K562 (cell line): Measurements from ENCODE around the gene SBK3. TPM values are rescaled to one million over a fixed set of nuclear protein-coding genes. Genes with fewer than 3 reads are reported as not detected.
A peak's percentile ranks its signal among the peaks of the same experiment; 100 is the strongest.

Experiments
- EHMT2 ChIP-seq: fragments of 450-650 bp; IDR thresholded peaks from 2 replicates; pipeline ENCODE4 v1.6.1; 2018; ENCODE audit warnings: antibody characterized with exemption
- FOSL1 ChIP-seq: fragments of 200-800 bp; sonication (Bioruptor generic); conservative IDR thresholded peaks from 2 replicates; pipeline ENCODE4 v1.6.1; 2016; ENCODE audit warnings: missing genetic modification characterization, missing compliant biosample characterization
- FOXA3 ChIP-seq, 2 experiments: fragments of 450-650 bp in 1 of 2; sonication (generic) in 1 of 2; formaldehyde crosslinking; IDR thresholded peaks in 1 of 2; conservative IDR thresholded peaks in 1 of 2; 2 replicates each; pipeline versions ENCODE4 v1.4.0 to v1.8.0; 2020 to 2022; ENCODE audit warnings: mild to moderate bottlenecking in 2 of 2, missing genetic modification reagents in 1 of 2
- KLF6 ChIP-seq: fragments of 250-450 bp; sonication (Bioruptor Pico); IDR thresholded peaks from 2 replicates; pipeline ENCODE4 v1.4.0; 2020; ENCODE audit warnings: mild to moderate bottlenecking, moderate library complexity, borderline replicate concordance
- LCOR ChIP-seq: sonication (generic); formaldehyde crosslinking; IDR thresholded peaks from 2 replicates; pipeline ENCODE4 v1.8.0; 2022; ENCODE audit warnings: mild to moderate bottlenecking, missing genetic modification reagents
- NEUROD1 ChIP-seq: fragments of 150-350 bp; IDR thresholded peaks from 2 replicates; pipeline ENCODE4 v1.6.1; 2014; ENCODE audit warnings: borderline replicate concordance, low read length, low read depth; ENCODE audit not compliant: partially characterized antibody
- ZBTB17 ChIP-seq: fragments of 450-650 bp; formaldehyde crosslinking; IDR thresholded peaks from 2 replicates; pipeline ENCODE4 v1.4.0; 2020; ENCODE audit warnings: mild to moderate bottlenecking
- ZBTB40 ChIP-seq, 2 experiments: fragments of 450-650 bp in 1 of 2; sonication (generic) in 1 of 2; formaldehyde crosslinking in 1 of 2; IDR thresholded peaks; 2 replicates each; pipeline versions ENCODE4 v1.7.1 to v1.9.0; 2016 to 2022; ENCODE audit warnings: inconsistent platforms in 1 of 2, mild to moderate bottlenecking in 1 of 2, missing genetic modification reagents in 1 of 2
- ZNF212 ChIP-seq: fragments of 450-650 bp; formaldehyde crosslinking; IDR thresholded peaks from 2 replicates; pipeline ENCODE4 v1.4.0; 2020; ENCODE audit warnings: mild to moderate bottlenecking
- ZNF668 ChIP-seq: fragments of 250-450 bp; sonication (Bioruptor Pico); IDR thresholded peaks from 2 replicates; pipeline ENCODE4 v1.8.0; 2022; ENCODE audit warnings: mild to moderate bottlenecking, inconsistent platforms
- polyA plus RNA-seq, 8 experiments: library from polyadenylated mRNA; depleted of rRNA in 4 of 8; stranded (reverse) in 5 of 8; unstranded in 3 of 8; fragments of >200 nt; fragmentation: Nextera tagmentation in 2 of 8; fragmentation: Illumina TruSeq in 1 of 8; extraction: Ambion mirVana in 2 of 8; extraction: Trizol in 1 of 8; gene quantifications; 2 replicates each; pipeline versions ENCODE4 v1.2.1 to v1.2.3, GENCODE V29; 2011 to 2014; ENCODE audit warnings: inconsistent platforms in 1 of 8, missing spikeins in 1 of 8
- total RNA-seq, 7 experiments: library from RNA; depleted of rRNA in 6 of 7; stranded (reverse); fragments of >200 nt in 6 of 7; fragmentation: Illumina TruSeq in 2 of 7; extraction: Trizol in 2 of 7; gene quantifications; 2 replicates each; pipeline versions ENCODE4 v1.2.1 to v1.2.3, GENCODE V29; 2011 to 2021; ENCODE audit warnings: low replicate concordance in 1 of 7
- TF ChIP-seq, protein P1 (sequence below): sonication (generic); formaldehyde crosslinking; IDR thresholded peaks from 2 replicates; pipeline ENCODE4 v1.8.1; 2023; ENCODE audit warnings: mild to moderate bottlenecking, missing genetic modification reagents
- TF ChIP-seq, protein P2 (sequence below): sonication (generic); formaldehyde crosslinking; IDR thresholded peaks from 2 replicates; pipeline ENCODE4 v1.8.0; 2023; ENCODE audit warnings: mild to moderate bottlenecking, missing genetic modification reagents

SBK3 gene
- total and polyA plus RNA-seq, 9 of the 15 experiments (the other 6 are each of a cell fraction or from before 2014, with no cell fraction given) = 0.11 to 0.43 (median 0.13) TPM; not detected in 6

- no peak for TF ChIP-seq FOSL1
- peak; percentile 99 for TF ChIP-seq LCOR (CRISPR knock-in tag)
- TF ChIP-seq EHMT2 = no peak
- TF ChIP-seq ZBTB40 (IDR thresholded peaks at IDR 0.05) = 0 out of 2 replicates have a peak, but pooled peaks have one; percentile 46
- peak; percentile 90 for TF ChIP-seq ZBTB40 (CRISPR knock-in tag; IDR thresholded peaks at IDR 0.05)
- no peak; the same call in 1 of the 2 replicates for TF ChIP-seq ZNF668 (CRISPR knock-in tag)
- TF ChIP-seq FOXA3 (CRISPR knock-in tag; conservative IDR thresholded peaks at IDR 0.05 in 1 of 2, IDR thresholded peaks at IDR 0.05 in 1 of 2) = peak in 1 of 2 experiments; percentile 98; a peak in 2 of 4 replicates
- no peak for TF ChIP-seq ZBTB17 (CRISPR knock-in tag)
- TF ChIP-seq NEUROD1 = no peak
- TF ChIP-seq, protein P1, sequence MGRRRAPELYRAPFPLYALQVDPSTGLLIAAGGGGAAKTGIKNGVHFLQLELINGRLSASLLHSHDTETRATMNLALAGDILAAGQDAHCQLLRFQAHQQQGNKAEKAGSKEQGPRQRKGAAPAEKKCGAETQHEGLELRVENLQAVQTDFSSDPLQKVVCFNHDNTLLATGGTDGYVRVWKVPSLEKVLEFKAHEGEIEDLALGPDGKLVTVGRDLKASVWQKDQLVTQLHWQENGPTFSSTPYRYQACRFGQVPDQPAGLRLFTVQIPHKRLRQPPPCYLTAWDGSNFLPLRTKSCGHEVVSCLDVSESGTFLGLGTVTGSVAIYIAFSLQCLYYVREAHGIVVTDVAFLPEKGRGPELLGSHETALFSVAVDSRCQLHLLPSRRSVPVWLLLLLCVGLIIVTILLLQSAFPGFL (CRISPR knock-in tag) = 0 out of 2 replicates have a peak, but pooled peaks have one; percentile 73
- TF ChIP-seq, protein P2, sequence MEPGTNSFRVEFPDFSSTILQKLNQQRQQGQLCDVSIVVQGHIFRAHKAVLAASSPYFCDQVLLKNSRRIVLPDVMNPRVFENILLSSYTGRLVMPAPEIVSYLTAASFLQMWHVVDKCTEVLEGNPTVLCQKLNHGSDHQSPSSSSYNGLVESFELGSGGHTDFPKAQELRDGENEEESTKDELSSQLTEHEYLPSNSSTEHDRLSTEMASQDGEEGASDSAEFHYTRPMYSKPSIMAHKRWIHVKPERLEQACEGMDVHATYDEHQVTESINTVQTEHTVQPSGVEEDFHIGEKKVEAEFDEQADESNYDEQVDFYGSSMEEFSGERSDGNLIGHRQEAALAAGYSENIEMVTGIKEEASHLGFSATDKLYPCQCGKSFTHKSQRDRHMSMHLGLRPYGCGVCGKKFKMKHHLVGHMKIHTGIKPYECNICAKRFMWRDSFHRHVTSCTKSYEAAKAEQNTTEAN (CRISPR knock-in tag) = peak; percentile 98
- no peak for TF ChIP-seq KLF6
- no peak for TF ChIP-seq ZNF212 (CRISPR knock-in tag)
These were observed 41.7 kb downstream of the SBK3 start (continued) for GRCh38 chr19:55503502-55504251.
